Body of pancreas (tissue), 4 donors: ENCODE measurements around the gene RNASE1. TPM values are rescaled to one million over a fixed set of nuclear protein-coding genes. Genes with fewer than 3 reads are reported as not detected.

ENCODE experiments used
- ATAC-seq: fragments of 150-250 bp; one replicate; pipeline ENCODE4 v1.9.1; 2016
- DNase-seq, 4 donors: peaks; one replicate each; pipeline ENCODE4 v3.0.0-alpha.2; 2019
- H3K27ac ChIP-seq, 4 donors: fragments of 200-600 bp; sonication (generic); 1 replicate in 3 of 4; 2 replicates in 1 of 4; pipeline versions ENCODE4 v1.5.1 to v1.6.1; 2016 to 2019; ENCODE audit warnings: mild to moderate bottlenecking in 1 of 4, mixed read lengths in 1 of 4, moderate library complexity in 1 of 4
- H3K27me3 ChIP-seq, 2 donors: fragments of 200-600 bp; sonication (generic); one replicate each; pipeline ENCODE4 v1.6.0; 2016; ENCODE audit warnings: mild to moderate bottlenecking in 1 of 2
- H3K36me3 ChIP-seq, 2 donors: fragments of 200-600 bp; sonication (generic); replicated peaks in 1 of 2; 2 replicates each; pipeline ENCODE4 v1.5.1; 2016; ENCODE audit warnings: low read depth in 2 of 2; ENCODE audit not compliant: insufficient read depth in 1 of 2
- H3K4me1 ChIP-seq: fragments of 200-600 bp; sonication (generic); one replicate; pipeline ENCODE4 v1.6.0; 2016
- H3K4me3 ChIP-seq, 2 donors: fragments of 200-600 bp; sonication (generic); 1 replicate in 1 of 2; 2 replicates in 1 of 2; pipeline ENCODE4 v1.5.1; 2016 to 2019
- H3K9me3 ChIP-seq, 3 donors: fragments of 200-600 bp; sonication (generic); 1 replicate in 2 of 3; 2 replicates in 1 of 3; pipeline ENCODE4 v1.5.1; 2016
- POLR2A ChIP-seq, 3 donors: fragments of 450-650 bp; IDR thresholded peaks; one replicate each; pipeline ENCODE4 v1.6.1; 2016; ENCODE audit warnings: antibody characterized with exemption in 3 of 3, mild to moderate bottlenecking in 2 of 3
- WGBS, 2 donors: methylation state at CpG; one replicate each; pipeline ENCODE4 v1.1.5; 2017; 5-methylcytosine and 5-hydroxymethylcytosine counted together
- intact Hi-C: fragments of 100-400 bp; cut with DNase I; formaldehyde crosslinking; loops from one replicate; pipeline ENCODE4 v1.15.1; 2023
- total RNA-seq, 2 donors: library from RNA; depleted of rRNA; stranded (reverse); fragments of >200 nt; gene quantifications; one replicate each; pipeline ENCODE4 v1.1.0, GENCODE V29; 2016
- TF ChIP-seq, protein P1 (sequence below), 7 experiments: fragments of 450-650 bp in 4 of 7; fragments of 200-600 bp in 3 of 7; sonication (generic) in 3 of 7; IDR thresholded peaks; one replicate each; pipeline ENCODE4 v1.5.1; 2016 to 2019; ENCODE audit warnings: antibody characterized with exemption in 7 of 7

The RNASE1 gene
- total RNA-seq, 2 donors from 2014 or later: 316 to 772 TPM

DNA sequence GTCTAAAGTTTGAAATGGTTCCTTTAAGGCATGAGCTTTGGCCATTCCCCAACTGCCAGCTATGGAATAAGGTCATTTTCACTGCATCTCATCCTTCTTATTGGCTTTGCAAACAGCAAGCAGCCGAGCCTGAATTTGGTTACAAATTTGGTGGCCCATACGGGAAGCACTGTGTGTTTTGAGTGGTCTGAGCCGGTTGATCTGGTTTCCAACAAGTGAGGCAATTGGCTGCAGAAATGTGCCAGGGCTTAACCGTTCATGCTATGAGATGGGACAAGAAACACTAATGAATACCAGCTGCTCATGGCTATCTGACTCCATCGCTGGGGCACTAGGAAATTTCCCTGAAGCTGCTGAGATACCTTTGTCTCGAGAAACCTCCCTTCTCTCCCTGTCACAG, 47.6 kb downstream of the RNASE1 start:
- intact Hi-C loops: no loop called here

DNA sequence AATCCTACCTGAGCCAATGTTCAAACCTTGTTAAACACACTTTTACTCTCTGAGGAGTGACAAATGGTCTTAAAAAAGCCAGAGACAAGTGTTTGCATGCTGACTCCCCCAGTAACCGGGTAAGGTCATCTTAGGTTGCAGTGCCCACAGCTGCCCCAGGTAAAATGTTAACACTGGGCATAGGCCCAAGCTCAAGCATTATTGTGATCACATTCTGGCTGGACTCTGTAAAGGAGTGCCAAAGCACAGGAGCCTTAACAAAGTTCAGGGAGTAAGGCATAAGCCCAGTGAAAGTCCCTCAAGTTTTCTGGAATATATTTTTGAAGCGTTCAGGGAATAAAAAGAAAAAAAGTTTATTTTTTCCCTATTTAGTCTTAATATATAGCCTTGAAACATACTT, 48.3 kb downstream of the RNASE1 start:
- WGBS, 2 donors: 39 to 40% methylated on average over 2 of the region's 2 CpGs
- Histone ChIP-seq H3K36me3 (no peaks in the 10 kb centered on the region), H3K27ac (no peak overlapping the region), H3K9me3 (peaks cover 0 to 12% (median 0%) of the 10 kb centered on the region in 3 donors), H3K27me3 (no peaks in the 10 kb centered on the region), H3K4me1 (peaks cover 15% of the 10 kb centered on the region), H3K4me3 (no peak overlapping the region)
- TF ChIP-seq POLR2A (IDR thresholded peaks at IDR 0.05): no peak
- TF ChIP-seq, protein P1, sequence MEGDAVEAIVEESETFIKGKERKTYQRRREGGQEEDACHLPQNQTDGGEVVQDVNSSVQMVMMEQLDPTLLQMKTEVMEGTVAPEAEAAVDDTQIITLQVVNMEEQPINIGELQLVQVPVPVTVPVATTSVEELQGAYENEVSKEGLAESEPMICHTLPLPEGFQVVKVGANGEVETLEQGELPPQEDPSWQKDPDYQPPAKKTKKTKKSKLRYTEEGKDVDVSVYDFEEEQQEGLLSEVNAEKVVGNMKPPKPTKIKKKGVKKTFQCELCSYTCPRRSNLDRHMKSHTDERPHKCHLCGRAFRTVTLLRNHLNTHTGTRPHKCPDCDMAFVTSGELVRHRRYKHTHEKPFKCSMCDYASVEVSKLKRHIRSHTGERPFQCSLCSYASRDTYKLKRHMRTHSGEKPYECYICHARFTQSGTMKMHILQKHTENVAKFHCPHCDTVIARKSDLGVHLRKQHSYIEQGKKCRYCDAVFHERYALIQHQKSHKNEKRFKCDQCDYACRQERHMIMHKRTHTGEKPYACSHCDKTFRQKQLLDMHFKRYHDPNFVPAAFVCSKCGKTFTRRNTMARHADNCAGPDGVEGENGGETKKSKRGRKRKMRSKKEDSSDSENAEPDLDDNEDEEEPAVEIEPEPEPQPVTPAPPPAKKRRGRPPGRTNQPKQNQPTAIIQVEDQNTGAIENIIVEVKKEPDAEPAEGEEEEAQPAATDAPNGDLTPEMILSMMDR (IDR thresholded peaks at IDR 0.05): no peak
- peak; percentile 67 for ATAC-seq
- peak; percentile 18 to 60 (median 36) for DNase-seq
- intact Hi-C loops: no loop called here

More for the DNA sequence above, 47.6 kb downstream of the RNASE1 start:
- no peaks in the 10 kb centered on the region for H3K36me3 ChIP-seq
- 66 to 67% methylated on average over 6 of the region's 6 CpGs for WGBS, 2 donors
- DNase-seq (no peak), ATAC-seq (no peak)
- peaks cover 15% of the 10 kb centered on the region for H3K4me1 ChIP-seq
- peaks cover 0 to 12% (median 0%) of the 10 kb centered on the region in 3 donors for H3K9me3 ChIP-seq
- TF ChIP-seq, protein P1 (IDR thresholded peaks at IDR 0.05): no peak
- no peak for TF ChIP-seq POLR2A (IDR thresholded peaks at IDR 0.05)
- H3K27me3 ChIP-seq: no peaks in the 10 kb centered on the region
- H3K4me3 ChIP-seq: no peak overlapping the region
- H3K27ac ChIP-seq: no peak overlapping the region

DNA sequence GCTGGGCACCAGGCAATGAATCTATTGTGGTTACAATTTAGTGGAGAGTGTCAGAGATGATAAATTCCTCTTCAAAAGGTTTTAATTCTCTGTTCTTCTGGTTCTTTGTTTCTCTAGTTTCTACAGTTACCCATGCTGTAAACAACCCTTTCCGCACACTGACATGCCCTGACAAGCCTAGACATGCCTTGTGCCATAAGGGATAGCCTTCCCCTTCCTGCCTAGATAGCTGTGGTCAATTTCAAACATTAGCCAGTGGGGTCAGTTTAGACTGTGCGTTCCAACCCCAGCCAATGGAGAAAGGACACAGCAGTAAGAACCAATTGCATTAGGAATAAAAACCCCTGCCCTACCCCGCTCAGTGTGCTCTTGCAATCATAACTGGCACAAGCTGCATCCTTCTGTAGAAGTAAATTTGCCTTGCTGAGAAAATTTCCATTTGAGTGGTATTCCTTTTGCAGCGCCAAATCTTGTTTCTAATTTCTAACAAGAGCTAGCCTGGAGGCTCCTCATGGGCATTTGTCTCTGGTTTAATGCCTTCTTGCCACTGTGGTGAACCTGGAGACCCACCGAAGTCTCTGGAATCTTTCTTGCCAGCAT, 50.6 kb downstream of the RNASE1 start:
- 90 to 96% methylated on average over 5 of the region's 5 CpGs for WGBS, 2 donors
- Histone ChIP-seq H3K27me3 (no peaks in the 10 kb centered on the region), H3K9me3 (peaks cover 0 to 12% (median 0%) of the 10 kb centered on the region in 3 donors), H3K4me1 (peaks cover 10% of the 10 kb centered on the region), H3K36me3 (no peaks in the 10 kb centered on the region), H3K27ac (no peak overlapping the region), H3K4me3 (no peak overlapping the region)
- TF ChIP-seq, protein P1 (IDR thresholded peaks at IDR 0.05): no peak
- no peak for TF ChIP-seq POLR2A (IDR thresholded peaks at IDR 0.05)
- ATAC-seq: no peak
- intact Hi-C loops: no loop called here
- no peak for DNase-seq

Other genes starting within 250 kb of the RNASE1 start
- gene RNASE9, start 241.8 kb downstream of the RNASE1 start, total RNA-seq: not detected
- gene RNASE11, start 214.8 kb downstream of the RNASE1 start, total RNA-seq: not detected
- gene RNASE12, start 211.5 kb downstream of the RNASE1 start, total RNA-seq: not detected
- not detected for gene OR6S1, start 161.2 kb downstream of the RNASE1 start, total RNA-seq
- 10 to 100 TPM; 41.8 to 47.5 TPM for gene RNASE4, start 118.3 kb downstream of the RNASE1 start, total RNA-seq
- gene ANG, start 114.1 kb downstream of the RNASE1 start, total RNA-seq: 10 to 100 TPM; 24.1 to 28.0 TPM
- not detected for gene EDDM3A, start 57.0 kb downstream of the RNASE1 start, total RNA-seq
- gene EDDM3B, start 34.4 kb downstream of the RNASE1 start, total RNA-seq: not detected
- 1 to 10 TPM in 1 of 2 donors, not detected in 1; 9.6 TPM for gene RNASE6, start 21.6 kb downstream of the RNASE1 start, total RNA-seq
- gene RNASE3, start 88.5 kb upstream of the RNASE1 start, total RNA-seq: not detected
- not detected for gene RNASE2, start 152.6 kb upstream of the RNASE1 start, total RNA-seq
- 10 to 100 TPM; 39.2 to 73.7 TPM for gene METTL17, start 187.1 kb upstream of the RNASE1 start, total RNA-seq
- gene SLC39A2, start 196.4 kb upstream of the RNASE1 start, total RNA-seq: not detected
- gene NDRG2, start 222.2 kb upstream of the RNASE1 start, total RNA-seq: 100 to 1,000 TPM; 133 to 178 TPM
- gene TPPP2, start 227.4 kb upstream of the RNASE1 start, total RNA-seq: 1 to 10 TPM in 1 of 2 donors, not detected in 1; 1.3 TPM
- not detected for gene RNASE13, start 232.0 kb upstream of the RNASE1 start, total RNA-seq
- gene RNASE7, start 239.5 kb upstream of the RNASE1 start, total RNA-seq: 1 to 10 TPM in 1 of 2 donors, not detected in 1; 1.0 TPM